Right kidney (tissue), 9 donors: ENCODE measurements around the gene PDLIM5.
A peak's percentile ranks its signal among the peaks of the same experiment; 100 is the strongest.
"Not testable (repeated sequence)": the region's sequence is repeated elsewhere in the genome, so short reads cannot be mapped to it uniquely, and the experiment has no call there.

Source experiments
- DNase-seq: peaks from one replicate; pipeline ENCODE4 v3.0.0-alpha.2; 2016
- long read RNA-seq, 8 donors: transcript quantifications; one replicate each; lab custom pipeline, GENCODE V29; 2026

PDLIM5 gene, protein sequence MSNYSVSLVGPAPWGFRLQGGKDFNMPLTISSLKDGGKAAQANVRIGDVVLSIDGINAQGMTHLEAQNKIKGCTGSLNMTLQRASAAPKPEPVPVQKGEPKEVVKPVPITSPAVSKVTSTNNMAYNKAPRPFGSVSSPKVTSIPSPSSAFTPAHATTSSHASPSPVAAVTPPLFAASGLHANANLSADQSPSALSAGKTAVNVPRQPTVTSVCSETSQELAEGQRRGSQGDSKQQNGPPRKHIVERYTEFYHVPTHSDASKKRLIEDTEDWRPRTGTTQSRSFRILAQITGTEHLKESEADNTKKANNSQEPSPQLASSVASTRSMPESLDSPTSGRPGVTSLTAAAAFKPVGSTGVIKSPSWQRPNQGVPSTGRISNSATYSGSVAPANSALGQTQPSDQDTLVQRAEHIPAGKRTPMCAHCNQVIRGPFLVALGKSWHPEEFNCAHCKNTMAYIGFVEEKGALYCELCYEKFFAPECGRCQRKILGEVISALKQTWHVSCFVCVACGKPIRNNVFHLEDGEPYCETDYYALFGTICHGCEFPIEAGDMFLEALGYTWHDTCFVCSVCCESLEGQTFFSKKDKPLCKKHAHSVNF
- long read RNA-seq, donor 1, full-length matches to known transcripts, result 3 of 3 reads
- long read RNA-seq, donor 1, partial matches to known transcripts, result 0 of 3 reads
- long read RNA-seq, donor 1, other reads (novel, unspliced or antisense), result 0 of 3 reads
- long read RNA-seq, donor 2, result 0 reads
- long read RNA-seq, donor 3, full-length matches to known transcripts, result 2 of 2 reads
- long read RNA-seq, donor 3, partial matches to known transcripts, result 0 of 2 reads
- long read RNA-seq, donor 3, other reads (novel, unspliced or antisense), result 0 of 2 reads
- long read RNA-seq, donor 4, full-length matches to known transcripts, result 6 of 6 reads
- long read RNA-seq, donor 4, partial matches to known transcripts, result 0 of 6 reads
- long read RNA-seq, donor 4, other reads (novel, unspliced or antisense), result 0 of 6 reads
- long read RNA-seq, donor 5, full-length matches to known transcripts, result 7 of 21 reads
- long read RNA-seq, donor 5, partial matches to known transcripts, result 14 of 21 reads
- long read RNA-seq, donor 5, other reads (novel, unspliced or antisense), result 0 of 21 reads
- long read RNA-seq, donor 6, full-length matches to known transcripts, result 4 of 4 reads
- long read RNA-seq, donor 6, partial matches to known transcripts, result 0 of 4 reads
- long read RNA-seq, donor 6, other reads (novel, unspliced or antisense), result 0 of 4 reads
- long read RNA-seq, donor 7, partial matches to known transcripts, result 0 of 1 reads
- long read RNA-seq, donor 7, other reads (novel, unspliced or antisense), result 0 of 1 reads
- long read RNA-seq, donor 8, full-length matches to known transcripts, result 3 of 15 reads
- long read RNA-seq, donor 8, partial matches to known transcripts, result 12 of 15 reads
- long read RNA-seq, donor 8, other reads (novel, unspliced or antisense), result 0 of 15 reads

DNA sequence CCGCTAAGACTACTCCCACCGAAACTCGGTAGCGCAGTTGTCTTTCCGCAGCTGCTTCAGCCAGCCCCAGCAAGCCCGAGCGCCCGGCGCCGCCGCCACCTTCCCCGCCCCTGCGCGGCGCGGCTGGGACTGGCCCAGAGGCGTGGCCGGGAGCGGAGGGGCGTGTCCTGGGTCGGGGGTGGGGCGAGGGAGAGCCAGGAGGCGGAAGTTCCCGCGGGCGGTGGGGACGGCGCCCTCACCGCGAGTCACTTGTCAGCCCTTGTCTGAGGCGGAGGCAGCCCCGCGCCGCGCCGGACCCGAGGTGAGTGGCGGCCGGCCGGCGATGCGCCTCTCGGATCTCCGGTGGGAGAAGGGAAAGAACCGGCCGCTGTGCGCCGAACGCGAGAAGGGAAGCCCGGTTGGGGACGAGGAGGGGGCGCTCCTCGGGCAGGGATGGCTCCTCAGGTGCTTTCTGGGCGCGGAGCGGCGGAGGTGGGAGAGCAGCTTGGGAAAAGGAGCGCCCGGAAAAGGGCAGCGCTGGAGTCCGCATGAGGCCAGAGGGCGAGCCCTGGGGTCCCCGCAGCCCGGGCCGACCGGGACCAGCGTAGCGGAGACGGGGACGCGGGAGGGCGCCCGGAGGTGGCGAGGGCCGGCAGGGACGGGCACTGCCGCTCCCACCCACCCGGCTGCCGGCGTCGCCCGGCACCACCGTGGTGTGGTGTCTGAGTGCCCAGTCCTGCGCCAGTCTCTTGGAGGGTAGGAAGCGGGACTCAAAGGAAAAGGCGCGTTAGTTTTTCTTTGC, at the start of gene PDLIM5:
TSS of gene PDLIM5 (plus strand) at position 248 of the 781 bp plus-strand sequence. CDS start 3,347 bp downstream, outside the sequence.
- peak; percentile 99 for DNase-seq

DNA sequence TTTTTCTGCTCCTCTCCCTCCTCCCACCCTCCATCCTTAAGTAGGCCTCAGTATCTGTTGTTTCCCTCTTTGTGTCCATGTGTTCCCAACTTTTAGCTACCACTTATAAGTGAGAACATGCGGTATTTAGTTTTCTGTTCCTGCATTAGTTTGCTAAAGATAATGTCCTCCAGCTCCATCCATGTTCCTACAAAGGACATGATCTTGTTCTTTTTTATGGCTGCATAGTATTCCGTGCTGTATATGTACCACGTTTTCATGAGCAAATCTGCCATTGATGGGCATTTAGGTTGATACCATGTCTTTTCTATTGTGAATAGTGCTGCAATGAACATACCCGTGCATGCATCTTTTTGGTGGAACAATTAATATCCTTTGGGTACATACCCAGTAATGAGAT, 49.3 kb upstream of the PDLIM5 start:
- DNase-seq, result not testable (repeated sequence)

GRCh38 chr4:94403751-94404150, 48.0 kb upstream of the PDLIM5 start:
- no peak for DNase-seq

DNA sequence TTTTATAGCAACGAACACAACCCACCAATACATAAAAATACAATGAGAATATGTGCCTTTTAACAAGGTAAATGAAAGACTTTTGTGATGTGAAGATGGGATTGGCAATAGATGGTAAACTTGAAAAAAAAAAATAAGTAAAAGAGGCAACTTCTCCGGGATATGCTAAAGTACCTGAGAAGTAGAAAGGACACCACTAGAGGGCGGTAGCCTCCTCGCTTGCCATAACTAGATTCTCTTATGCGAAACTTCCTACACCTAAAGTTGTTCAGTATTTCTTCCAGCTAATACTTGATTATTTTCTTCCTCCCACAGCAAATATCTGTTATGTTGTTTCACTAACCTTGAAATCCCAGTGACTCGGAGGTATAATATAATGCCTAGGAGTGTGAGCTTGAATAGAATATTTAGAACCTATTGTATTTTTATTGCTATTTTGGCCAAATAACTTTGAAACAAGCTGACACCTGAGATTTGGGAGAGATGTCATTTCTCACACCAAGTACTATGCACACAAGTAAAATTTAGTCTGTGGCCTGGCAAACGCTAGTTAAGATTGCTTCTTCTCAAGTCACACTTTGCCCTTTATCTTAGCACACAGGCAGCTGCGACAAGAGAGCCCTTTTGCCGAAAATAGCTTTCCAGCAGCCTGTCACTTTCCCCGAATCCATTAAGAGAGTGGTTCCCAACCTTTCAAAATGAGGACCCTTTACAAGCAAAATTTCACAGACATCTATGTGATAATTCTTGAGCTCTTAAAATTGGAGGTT, 44.9 kb upstream of the PDLIM5 start:
- DNase-seq, result peak; percentile 29

- no peak for DNase-seq
These were observed 43.9 kb upstream of the PDLIM5 start for GRCh38 chr4:94407846-94408245.

- DNase-seq, result no peak
These were observed 43.0 kb upstream of the PDLIM5 start for GRCh38 chr4:94408549-94409374.

DNA sequence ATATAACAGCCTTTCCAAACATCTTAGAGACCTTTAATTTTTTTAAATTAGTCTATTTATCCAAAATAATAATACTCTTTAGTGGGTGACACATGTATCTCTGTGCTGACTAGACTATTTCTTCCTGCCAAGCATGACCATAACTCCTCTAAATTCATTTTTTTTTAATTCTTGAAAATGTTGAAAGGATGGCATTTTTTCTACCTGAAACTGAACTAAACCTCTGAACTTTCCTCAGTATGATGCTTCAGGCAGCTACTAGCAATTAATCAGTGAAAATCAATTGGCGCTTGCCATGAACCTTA, 42.4 kb upstream of the PDLIM5 start:
- no peak for DNase-seq

DNA sequence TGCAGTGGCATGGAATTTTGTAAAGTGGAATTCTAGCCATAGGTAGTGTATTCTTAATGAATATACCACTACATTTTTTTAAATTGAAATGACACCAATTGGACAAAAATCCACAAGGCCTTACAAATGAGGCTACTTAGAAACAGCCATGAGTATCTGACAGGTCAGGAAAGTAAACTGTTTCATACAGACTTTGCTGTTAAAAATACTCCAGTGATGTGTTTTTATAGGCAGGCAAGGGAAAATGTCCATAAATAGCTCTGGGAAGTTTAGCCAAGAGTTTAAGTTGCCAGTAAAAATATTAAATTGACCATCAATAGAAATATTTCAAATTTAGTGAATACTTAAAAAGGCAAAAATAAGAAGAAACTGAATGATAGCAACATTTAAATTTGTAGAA, 41.8 kb upstream of the PDLIM5 start:
- no peak for DNase-seq

GRCh38 chr4:94410678-94411206, 41.0 kb upstream of the PDLIM5 start:
- DNase-seq, result no peak

- no peak for DNase-seq
These were observed 40.4 kb upstream of the PDLIM5 start for GRCh38 chr4:94411296-94411695.

- no peak for DNase-seq
These were observed 39.6 kb upstream of the PDLIM5 start for GRCh38 chr4:94412019-94412657.

DNA sequence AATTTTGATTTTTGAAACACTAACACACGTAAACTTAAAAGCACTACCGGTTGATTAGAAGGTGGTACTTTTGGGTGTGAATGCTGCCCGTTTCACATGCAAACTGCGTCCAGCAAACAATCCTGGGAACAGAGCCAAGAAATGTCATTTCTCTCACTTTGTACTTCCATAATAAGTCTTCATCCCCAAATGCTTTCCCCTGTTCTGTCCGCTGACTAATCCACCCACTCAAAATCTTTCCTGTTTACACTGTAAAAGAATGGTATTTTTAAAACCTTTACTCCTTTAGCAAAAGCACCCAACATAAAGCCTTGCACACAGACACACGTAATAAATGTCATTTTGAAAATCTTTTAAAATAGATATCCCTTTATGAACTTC, 39.1 kb upstream of the PDLIM5 start:
- no peak for DNase-seq

- DNase-seq, result no peak
These were observed 38.5 kb upstream of the PDLIM5 start for GRCh38 chr4:94413085-94413840.

DNA sequence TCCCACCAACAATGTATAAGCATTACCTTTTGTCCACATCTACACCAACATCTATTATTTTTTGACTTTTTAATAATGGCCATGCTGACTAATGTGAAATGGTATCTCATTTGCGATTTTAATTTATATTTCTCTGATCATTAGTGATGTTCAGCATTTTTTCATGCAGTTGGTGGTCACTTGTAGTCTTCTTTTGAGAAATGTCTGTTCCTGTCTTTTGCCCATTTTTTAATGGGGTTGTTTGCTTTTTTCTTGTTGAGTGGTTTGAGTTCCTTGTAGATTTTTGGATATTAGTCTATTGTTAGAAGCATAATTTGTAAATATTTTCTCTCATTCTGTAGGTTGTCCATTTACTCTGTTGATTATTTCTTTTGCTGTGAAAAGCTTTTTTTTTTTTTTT, 36.8 kb upstream of the PDLIM5 start:
- DNase-seq, result no peak

GRCh38 chr4:94415448-94415847, 36.3 kb upstream of the PDLIM5 start:
- DNase-seq, result no peak

- DNase-seq, result no peak
These were observed 35.4 kb upstream of the PDLIM5 start for GRCh38 chr4:94416335-94416734.

DNA sequence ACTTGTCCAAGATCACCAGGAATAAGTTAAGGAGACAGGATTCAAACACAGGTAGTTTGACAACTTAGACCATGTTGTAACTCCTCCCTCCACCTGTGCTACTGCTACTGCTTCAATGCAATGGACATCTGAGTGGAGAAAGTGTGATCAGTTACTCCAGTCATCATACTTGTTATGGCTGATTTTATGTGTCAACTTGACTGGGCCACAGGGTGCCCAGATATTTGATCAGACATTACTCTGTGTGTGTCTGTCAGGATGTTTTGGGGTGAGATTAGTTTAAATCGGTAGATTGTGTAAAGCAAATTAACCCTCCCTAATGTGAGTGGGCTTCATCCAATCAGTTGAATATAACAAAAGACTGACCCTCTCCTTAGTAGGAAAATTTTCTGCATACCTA, 34.8 kb upstream of the PDLIM5 start:
- DNase-seq, result no peak

DNA sequence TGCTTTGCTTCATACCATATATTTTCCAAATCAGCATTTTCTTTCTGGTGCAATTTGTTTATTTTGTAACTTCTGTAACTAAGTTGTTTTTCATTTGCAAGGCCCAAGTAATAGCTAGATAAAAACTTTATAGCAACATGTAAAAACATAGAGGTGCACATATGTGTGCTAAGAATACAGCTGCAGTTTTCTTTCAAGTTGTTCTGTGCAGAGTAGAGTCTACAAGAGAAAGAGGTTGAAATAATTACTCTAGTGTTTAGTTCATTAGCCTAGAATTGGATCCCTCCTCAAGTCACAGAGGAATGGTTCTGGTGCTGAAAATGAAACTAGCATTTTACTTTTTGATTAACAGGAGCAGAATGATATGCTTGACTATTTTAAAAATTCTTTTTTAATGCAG, 32.2 kb upstream of the PDLIM5 start:
- no peak for DNase-seq
